Peyer's patch (tissue), 4 donors: ENCODE results near the gene ACADS. TPM values are rescaled to one million over a fixed set of nuclear protein-coding genes. Genes with fewer than 3 reads are reported as not detected.
A peak's percentile ranks its signal among the peaks of the same experiment; 100 is the strongest.

Source experiments
- DNase-seq, 3 donors: peaks; one replicate each; pipeline ENCODE4 v3.0.0-alpha.2; 2017 to 2019
- H3K27ac ChIP-seq, 4 donors: fragments of 200-600 bp; sonication (generic); one replicate each; pipeline ENCODE4 v1.5.1; 2016 to 2019
- H3K27me3 ChIP-seq, 2 donors: fragments of 200-600 bp; sonication (generic); one replicate each; pipeline ENCODE4 v1.5.1; 2019
- H3K36me3 ChIP-seq, 3 donors: fragments of 200-600 bp; sonication (generic); one replicate each; pipeline ENCODE4 v1.5.1; 2016 to 2019
- H3K4me1 ChIP-seq, 4 donors: fragments of 200-600 bp; sonication (generic); one replicate each; pipeline ENCODE4 v1.5.1; 2016 to 2019
- H3K4me3 ChIP-seq, 4 donors: fragments of 200-600 bp; sonication (generic); 1 replicate in 3 of 4; 2 replicates in 1 of 4; pipeline ENCODE4 v1.5.1; 2016 to 2019; ENCODE audit warnings: mild to moderate bottlenecking in 1 of 4
- H3K9me3 ChIP-seq, 4 donors: fragments of 200-600 bp; sonication (generic); one replicate each; pipeline ENCODE4 v1.5.1; 2016 to 2019; ENCODE audit warnings: mild to moderate bottlenecking in 1 of 4
- CTCF ChIP-seq, 6 experiments: fragments of 450-650 bp in 4 of 6; fragments of 200-600 bp in 2 of 6; sonication (generic) in 1 of 6; IDR thresholded peaks; one replicate each; pipeline ENCODE4 v1.5.1; 2017 to 2019; ENCODE audit warnings: antibody characterized with exemption in 6 of 6, mild to moderate bottlenecking in 3 of 6, moderate library complexity in 1 of 6
- POLR2A ChIP-seq, 2 donors: fragments of 450-650 bp; IDR thresholded peaks; one replicate each; pipeline ENCODE4 v1.5.1; 2017; ENCODE audit warnings: antibody characterized with exemption in 2 of 2, mild to moderate bottlenecking in 2 of 2, moderate library complexity in 2 of 2
- total RNA-seq, 4 donors: library from RNA; depleted of rRNA; stranded (reverse); fragments of >200 nt; gene quantifications; one replicate each; pipeline ENCODE4 v1.1.0, GENCODE V29; 2016

ACADS gene
- total RNA-seq, 4 donors from 2014 or later: 126 to 358 (median 316) TPM

- DNase-seq: no peak
- H3K36me3 ChIP-seq: peaks cover 0 to 39% (median 0%) of the 10 kb centered on the region in 3 donors
- H3K4me1 ChIP-seq: peaks cover 0 to 3% (median 0%) of the 10 kb centered on the region in 4 donors
- H3K27ac ChIP-seq: no peak overlapping the region
- no peaks in the 10 kb centered on the region for H3K27me3 ChIP-seq
- no peaks in the 10 kb centered on the region for H3K9me3 ChIP-seq
- no peak overlapping the region for H3K4me3 ChIP-seq
- TF ChIP-seq CTCF (IDR thresholded peaks at IDR 0.05): no peak
- no peak for TF ChIP-seq POLR2A (IDR thresholded peaks at IDR 0.05)
These were observed 7.9 kb downstream of the ACADS start for GRCh38 chr12:120733574-120733973.

GRCh38 chr12:120734210-120734609 lies 8.6 kb downstream of the ACADS start:
- no peaks in the 10 kb centered on the region for H3K27me3 ChIP-seq
- DNase-seq: peak in 1 of 3 donors; percentile 27
- H3K9me3 ChIP-seq: no peaks in the 10 kb centered on the region
- peaks cover 0 to 3% (median 0%) of the 10 kb centered on the region in 4 donors for H3K4me1 ChIP-seq
- TF ChIP-seq POLR2A (IDR thresholded peaks at IDR 0.05): no peak
- TF ChIP-seq CTCF (IDR thresholded peaks at IDR 0.05): no peak
- H3K36me3 ChIP-seq: peaks cover 0 to 39% (median 0%) of the 10 kb centered on the region in 3 donors
- no peak overlapping the region for H3K4me3 ChIP-seq
- H3K27ac ChIP-seq: no peak overlapping the region

- H3K36me3 ChIP-seq: peaks cover 0 to 39% (median 0%) of the 10 kb centered on the region in 3 donors
- no peak overlapping the region for H3K27ac ChIP-seq
- H3K27me3 ChIP-seq: no peaks in the 10 kb centered on the region
- H3K4me1 ChIP-seq: peaks cover 0 to 3% (median 0%) of the 10 kb centered on the region in 4 donors
- no peaks in the 10 kb centered on the region for H3K9me3 ChIP-seq
- TF ChIP-seq CTCF (IDR thresholded peaks at IDR 0.05): no peak
- TF ChIP-seq POLR2A (IDR thresholded peaks at IDR 0.05): no peak
- peak in 1 of 3 donors; percentile 39 for DNase-seq
- no peak overlapping the region for H3K4me3 ChIP-seq
These were observed 9.6 kb downstream of the ACADS start for GRCh38 chr12:120735181-120735580.

- TF ChIP-seq POLR2A (IDR thresholded peaks at IDR 0.05): no peak
- TF ChIP-seq CTCF (IDR thresholded peaks at IDR 0.05): no peak
- Histone ChIP-seq H3K9me3 (no peaks in the 10 kb centered on the region), H3K36me3 (peaks cover 0 to 28% (median 0%) of the 10 kb centered on the region in 3 donors), H3K27me3 (no peaks in the 10 kb centered on the region), H3K4me3 (no peak overlapping the region), H3K4me1 (no peaks in the 10 kb centered on the region), H3K27ac (no peak overlapping the region)
- peak in 1 of 3 donors; percentile 39 for DNase-seq
These were observed 11.0 kb downstream of the ACADS start for GRCh38 chr12:120736404-120737331.

- peaks cover 0 to 28% (median 0%) of the 10 kb centered on the region in 3 donors for H3K36me3 ChIP-seq
- TF ChIP-seq POLR2A (IDR thresholded peaks at IDR 0.05) (no peak), CTCF (IDR thresholded peaks at IDR 0.05) (no peak)
- no peak overlapping the region for H3K4me3 ChIP-seq
- no peaks in the 10 kb centered on the region for H3K27me3 ChIP-seq
- H3K27ac ChIP-seq: no peak overlapping the region
- DNase-seq: peak in 1 of 3 donors; percentile 31
- no peaks in the 10 kb centered on the region for H3K4me1 ChIP-seq
- no peaks in the 10 kb centered on the region for H3K9me3 ChIP-seq
These were observed 12.1 kb downstream of the ACADS start for GRCh38 chr12:120737557-120738251.
